Stimulated activated CD4-positive, alpha-beta T cell treated with anti-CD3 and anti-CD28 coated beads, Interleukin-12 subunit alpha, Interleukin-12 subunit beta, amount 100 ng/mL, for 48 hours (primary cell): ENCODE results near the gene CRYL1.

Experiments used
- DNase-seq, 3 donors: peaks; one replicate each; pipeline ENCODE4 v3.0.0-alpha.2; 2020; ENCODE audit warnings: low read depth in 2 of 3, low spot score in 1 of 3

Gene CRYL1

DNA sequence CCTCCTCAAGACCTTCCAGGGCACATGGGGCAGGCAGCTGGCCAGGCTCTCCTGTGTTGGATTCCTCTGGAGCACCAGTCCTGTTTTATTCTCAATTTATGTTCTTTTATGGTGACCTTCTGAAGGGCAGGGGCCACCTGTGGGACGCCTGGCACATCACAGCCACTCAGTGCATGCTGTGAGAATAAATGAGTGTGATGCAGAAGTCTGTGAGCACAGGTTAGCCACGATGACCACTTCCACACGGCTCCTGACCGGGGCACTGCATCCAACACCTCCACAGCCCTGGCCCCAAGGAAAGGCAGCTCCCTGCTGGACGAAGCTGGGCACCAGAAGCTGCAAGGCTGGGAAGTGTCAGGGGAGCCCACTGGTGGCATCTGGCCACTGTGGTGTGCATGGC is 122.8 kb downstream of the CRYL1 start:
- no peak for DNase-seq

DNA sequence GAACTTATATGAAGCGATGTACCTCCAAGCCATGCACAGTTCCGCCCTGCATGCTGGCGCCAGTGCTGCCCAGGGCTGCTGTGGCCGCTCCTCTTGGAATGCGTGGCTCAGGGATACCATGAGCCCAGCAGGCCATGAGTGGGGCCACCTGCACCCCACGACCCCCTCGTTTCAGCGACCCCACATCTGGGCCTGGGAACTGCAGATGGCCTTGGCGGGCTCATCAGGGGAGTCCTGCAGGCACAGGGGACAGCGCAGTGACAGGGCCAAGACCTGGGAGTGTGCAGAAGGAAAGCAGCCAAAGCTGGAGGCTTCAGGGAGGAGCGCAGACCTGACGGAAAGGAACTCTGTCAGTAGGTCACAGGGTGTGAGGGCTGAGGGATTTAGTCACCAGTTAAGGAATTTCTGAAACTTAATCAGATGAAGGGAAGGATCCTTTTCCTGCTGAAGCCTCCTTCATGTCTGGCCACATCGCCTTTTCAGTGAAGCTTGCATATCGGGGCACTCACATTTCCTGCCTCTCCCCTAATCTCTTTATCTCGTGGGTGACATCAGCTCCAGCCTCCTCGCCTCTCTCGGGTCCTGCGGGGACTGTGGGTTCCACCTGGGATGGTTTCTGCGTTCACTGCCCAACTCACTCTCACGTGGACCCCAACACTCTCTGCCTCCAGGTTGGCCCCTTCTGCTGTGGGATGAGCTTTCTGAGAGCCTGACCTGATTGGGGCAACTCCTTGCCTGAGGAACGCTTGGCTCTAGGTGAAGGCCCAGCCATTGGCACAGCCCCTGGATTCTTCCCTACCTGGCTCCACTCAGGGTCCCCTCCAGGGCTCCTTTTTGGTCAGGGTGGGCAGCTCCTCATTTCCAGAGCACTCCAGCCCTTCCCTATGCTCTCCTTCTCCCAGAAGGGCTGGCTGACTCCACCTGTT is 123.5 kb downstream of the CRYL1 start:
- no peak for DNase-seq

DNA sequence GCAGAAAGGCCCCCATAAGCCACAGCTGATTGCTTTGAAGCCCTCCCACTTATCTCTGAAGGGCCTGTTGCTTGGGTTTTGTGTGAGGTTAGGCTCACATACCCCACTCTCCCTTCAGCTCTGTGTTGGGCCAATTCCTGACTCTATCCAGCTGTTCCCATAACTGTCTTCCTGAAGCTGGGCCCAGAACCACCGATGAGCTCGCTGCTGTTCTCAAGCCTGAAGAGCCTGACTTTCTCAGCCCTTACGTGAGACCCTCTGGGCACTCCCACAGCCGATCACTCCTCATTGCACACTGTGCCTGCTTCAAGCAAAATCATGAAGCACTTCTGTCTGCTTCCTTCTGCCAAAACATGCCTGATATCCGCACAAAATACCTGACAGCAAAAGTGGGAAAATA is 124.1 kb downstream of the CRYL1 start:
- no peak for DNase-seq

DNA sequence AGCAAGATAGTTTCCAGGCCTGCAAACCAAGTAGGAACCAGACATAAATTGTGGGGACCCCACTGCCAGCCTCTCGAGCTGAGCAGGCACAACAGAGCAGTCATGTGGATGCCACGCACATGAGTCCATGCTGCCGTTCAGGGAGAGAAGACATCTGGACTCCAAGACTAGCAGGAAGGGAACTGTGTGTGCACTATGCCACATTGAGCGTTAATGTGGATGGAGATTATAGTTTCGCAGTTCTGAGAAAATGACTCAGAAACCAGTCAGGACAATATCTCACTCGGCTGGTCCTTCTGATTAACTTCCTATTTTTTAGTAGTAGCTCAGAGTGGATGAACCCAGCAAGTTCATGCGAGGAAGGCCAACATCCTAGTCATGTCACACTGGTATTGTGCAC is 124.9 kb downstream of the CRYL1 start:
- no peak for DNase-seq

DNA sequence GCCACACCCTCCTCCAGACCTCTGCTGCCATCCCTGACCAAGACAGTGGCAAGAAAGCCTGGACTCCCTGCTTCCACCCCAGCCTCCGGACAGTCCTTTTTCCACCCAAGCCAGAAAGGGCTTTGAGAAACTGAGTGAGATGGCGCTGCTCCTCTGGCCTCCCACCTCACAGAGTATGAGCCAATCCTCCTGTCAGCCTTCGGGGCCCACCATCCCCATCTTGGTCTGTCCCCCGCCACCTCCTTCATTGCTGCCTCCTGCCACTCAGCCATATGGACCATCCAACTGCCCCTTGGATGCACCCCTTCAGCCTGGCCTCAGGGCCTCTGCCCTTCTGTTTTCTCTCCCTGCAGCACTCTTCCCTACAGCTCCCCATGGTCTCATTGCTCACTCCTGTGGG is 125.7 kb downstream of the CRYL1 start:
- no peak for DNase-seq

DNA sequence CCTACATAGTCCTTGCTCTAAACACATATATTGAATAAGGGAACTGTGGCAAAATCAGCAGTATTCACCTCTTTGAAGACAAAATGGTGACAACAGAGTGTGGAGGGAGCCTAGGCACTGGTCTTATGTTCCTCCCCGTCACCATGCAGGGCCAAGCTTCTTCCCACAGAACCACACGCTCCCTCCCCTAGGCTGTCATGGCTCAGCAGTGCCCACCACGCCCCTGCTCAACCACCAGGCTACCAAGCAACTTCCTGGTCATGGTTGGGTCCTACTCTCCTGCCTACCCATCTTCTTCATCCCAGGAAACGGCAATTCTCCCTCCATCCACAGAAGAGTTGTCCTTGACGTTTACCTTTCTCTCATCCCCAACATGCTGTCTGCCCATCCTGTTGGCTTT is 126.1 kb downstream of the CRYL1 start:
- DNase-seq, result no peak

DNA sequence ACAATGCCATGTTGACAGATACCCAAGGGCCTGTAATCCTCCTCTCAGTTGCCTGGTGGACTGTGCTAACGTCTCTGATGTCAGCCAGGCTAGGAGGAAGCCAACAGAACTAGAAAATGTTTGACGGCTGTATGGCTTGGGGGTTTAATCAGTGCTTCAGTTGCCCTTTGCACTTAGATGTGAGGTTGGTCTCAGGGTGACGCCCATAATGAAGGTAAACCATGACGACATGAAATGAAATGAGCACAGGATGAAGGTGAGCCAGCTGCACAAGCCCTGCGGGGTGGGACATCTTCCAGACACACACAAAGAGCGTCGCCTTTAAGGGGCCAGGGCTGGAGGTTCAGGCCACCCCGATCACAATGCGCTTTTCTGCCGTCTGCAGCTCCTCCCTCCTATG is 127.2 kb downstream of the CRYL1 start:
- DNase-seq, result no peak

DNA sequence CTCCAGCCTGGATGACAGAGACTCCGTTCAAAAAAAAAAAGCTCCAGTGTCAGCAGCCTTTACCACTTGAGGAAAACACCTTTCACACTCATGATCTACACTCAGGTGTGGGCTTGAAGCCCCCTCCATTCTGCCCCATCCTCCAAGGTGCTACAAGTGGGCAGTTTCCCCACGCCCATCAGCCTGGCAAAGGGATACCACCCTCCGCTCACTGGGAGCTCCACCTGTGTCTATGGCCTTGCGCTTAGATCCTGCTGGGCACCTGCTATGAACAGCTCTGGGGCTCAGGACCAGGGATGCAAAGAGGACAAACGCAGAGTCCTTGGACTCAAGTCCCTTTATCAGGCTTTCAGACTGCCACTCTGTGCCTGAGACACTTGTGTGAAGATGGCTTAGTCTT is 127.8 kb downstream of the CRYL1 start:
- DNase-seq, result no peak

DNA sequence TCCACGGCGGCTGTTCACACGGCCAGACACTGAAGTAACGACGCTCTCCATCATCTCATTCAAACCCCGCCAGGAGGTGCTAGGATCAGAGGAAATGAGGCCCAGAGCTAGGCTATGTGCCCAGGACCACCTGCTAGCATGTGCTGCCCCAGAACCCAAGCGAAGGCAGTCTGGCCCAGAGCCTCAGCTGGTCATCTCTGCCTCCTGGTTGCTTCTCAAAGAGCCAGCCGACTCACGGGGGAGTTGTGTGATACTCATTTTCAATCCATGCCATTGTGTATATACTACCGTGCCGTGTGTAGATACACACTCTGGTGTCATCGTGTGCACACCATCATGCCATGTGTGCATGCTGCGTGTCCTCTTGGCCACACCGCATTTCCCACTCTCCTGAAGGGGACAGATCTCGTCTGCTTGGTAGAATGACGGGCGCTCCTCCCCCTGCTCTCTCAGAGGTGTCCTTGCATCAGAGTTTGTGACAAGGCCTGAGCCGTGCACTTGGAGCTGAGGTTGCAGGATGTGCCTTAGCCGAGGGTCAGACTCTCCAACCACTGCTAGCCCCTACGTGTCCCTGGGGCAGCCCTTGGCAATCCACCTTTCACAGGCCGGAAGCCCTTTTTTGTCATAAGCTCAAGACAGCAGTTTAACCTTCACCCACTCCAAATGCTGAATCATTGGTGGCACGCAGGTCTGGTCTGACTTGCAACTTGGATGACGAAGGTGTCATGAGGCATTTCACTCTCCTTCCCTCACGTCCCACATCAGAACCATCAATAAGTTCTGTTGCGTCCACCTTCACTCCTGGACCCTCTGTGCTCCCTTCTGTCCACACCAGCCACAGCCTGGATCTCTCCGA is 130.4 kb downstream of the CRYL1 start:
- DNase-seq, result no peak

DNA sequence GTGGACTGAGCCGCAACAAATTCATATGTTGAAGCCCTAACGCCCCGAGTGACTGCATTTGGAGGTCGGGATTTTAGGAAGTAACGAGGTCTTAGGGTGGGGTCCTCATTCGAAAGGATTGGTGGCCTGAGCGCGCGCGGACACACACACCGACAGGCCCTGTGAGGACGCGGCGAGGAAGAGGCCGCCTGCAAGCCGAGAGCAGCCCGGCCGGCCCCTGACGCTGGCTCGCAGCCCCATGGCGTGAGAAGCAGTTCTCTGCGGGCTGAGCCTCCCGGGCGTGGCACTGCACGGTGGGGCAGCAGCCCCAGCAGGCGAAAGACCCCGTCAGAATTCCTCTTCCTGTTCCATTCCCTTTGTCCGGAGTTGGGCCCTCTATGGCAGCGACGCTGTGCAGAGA is 131.2 kb downstream of the CRYL1 start:
- no peak for DNase-seq

DNA sequence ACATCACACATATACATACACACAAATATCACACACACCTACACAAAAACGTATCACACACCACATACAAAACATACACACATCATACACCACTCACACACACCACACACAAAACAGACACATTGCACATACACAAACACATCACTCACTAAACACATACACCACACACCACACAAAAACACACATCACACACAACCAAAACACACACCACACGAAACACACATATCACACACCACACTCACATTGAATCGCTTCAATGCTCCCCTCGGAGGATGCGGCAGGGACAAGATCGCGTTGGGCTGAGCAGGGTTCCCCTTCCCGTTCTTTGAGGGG is 131.5 kb downstream of the CRYL1 start:
- no peak for DNase-seq

DNA sequence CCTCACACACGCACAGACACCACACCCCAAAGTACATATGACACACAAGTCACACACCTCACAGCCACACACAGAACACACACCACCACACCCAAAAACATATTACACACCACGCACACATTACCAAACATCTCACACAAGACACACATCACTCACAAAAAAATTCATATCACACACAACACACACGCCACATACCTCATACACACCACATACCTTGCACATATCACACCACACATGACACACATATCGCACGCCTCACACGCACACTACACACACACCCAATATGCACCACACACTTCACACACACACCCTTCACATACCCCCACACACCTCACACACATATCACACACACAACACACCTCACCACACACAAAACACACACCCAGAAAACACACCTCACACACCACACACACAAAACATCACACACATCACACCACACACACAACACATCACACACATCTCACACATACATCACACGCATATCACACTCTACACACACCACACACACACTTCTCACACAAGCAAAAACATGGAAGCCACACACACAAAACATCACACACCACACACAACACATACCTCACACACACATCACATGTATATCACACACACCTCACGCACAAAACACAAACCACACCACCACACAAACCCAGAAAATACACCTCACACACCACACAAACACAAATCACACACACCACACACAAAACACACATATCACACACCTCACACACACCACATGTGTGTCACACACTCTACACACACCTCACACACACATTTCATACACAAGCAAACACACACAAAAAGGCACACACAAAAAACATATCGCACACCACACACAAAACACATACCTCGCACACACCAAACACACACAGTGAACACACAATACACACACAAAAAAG is 132.1 kb downstream of the CRYL1 start:
- no peak for DNase-seq

DNA sequence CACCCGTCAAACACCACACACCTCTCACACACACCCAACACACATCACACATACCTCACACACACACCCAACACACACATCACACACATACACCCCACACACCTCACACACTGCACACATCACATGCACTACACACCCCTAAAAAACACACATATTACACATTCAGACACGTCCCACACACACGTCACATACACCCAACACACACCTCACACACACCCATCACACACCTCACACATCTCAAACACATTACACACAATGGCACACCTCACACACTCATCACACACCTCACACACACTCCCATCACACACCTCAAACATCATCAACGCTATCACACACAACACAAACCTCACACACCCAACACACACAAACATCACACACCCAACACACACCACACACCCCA is 133.1 kb downstream of the CRYL1 start:
- DNase-seq, result no peak

DNA sequence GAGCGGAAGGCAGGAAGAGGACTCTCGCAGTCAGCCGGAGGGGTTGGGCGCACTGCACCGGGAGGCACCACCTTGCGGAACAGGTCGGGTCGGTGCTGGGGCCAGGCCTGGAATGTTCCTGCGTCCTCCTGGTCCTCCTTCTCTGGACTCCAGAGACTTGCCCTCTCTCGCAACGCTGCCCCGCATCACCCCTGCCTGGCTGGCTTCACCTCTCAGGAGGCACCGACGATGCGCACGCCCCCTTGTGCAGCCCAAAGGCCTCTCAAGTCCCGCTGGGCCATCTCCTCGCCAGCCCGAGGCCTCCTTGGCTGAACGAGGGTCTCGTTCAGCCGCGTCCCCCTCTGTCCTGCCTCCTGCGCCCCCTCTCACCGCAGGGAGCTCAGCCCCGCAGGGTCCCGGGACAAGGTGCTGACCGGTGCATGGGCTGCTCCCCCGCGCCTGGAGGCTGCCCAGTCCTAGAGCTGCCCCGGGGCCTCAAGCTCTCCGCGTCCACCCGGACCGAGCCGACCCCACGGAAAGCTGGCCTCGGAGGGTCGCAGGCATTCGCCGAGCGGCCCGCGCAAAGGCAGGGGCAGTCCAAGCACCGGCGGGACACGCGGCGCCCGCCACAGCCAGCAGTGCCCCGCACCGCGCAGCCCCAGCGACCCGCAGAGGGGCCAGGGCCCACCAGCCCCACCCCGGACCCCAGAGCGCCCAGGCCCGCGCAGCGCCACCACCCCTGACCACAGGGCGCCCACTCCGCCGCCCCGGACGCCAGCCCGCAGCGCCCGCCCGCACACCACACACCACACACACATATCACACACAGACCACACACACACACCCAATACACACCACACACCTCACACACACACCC is 133.8 kb downstream of the CRYL1 start:
- no peak for DNase-seq

DNA sequence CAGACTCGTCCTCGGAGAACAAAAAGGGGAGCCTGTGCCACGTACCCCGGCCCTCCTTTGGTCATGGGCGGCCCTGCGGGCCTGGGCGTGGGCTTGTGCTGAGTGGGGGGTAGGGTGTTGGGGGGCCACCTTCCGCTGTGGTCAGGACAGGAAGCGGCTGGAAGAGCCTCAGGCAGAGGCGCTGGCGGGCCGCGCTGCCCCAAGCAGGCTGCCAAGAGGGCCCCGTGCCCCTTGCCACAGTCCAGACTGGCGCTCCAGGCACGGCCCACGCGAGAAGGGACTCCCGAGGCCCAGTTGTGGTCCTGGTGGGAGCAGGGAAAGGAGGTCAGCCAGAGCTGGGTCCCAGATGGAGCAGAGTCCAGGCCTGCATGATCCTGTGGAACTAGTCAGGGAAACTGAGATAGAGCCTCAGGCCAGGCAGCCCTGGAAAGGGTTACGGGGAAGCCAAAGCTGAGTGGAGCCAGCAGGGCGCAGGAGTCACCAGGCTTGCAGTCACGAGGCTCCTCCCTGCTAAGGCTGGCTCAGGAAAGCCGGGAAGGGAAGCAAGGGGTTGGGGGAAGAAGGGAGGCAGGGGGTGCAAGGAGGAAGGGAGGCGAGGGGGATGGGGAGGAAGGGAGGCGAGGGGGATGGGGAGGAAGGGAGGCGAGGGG is 135.0 kb downstream of the CRYL1 start:
- DNase-seq, result no peak

DNA sequence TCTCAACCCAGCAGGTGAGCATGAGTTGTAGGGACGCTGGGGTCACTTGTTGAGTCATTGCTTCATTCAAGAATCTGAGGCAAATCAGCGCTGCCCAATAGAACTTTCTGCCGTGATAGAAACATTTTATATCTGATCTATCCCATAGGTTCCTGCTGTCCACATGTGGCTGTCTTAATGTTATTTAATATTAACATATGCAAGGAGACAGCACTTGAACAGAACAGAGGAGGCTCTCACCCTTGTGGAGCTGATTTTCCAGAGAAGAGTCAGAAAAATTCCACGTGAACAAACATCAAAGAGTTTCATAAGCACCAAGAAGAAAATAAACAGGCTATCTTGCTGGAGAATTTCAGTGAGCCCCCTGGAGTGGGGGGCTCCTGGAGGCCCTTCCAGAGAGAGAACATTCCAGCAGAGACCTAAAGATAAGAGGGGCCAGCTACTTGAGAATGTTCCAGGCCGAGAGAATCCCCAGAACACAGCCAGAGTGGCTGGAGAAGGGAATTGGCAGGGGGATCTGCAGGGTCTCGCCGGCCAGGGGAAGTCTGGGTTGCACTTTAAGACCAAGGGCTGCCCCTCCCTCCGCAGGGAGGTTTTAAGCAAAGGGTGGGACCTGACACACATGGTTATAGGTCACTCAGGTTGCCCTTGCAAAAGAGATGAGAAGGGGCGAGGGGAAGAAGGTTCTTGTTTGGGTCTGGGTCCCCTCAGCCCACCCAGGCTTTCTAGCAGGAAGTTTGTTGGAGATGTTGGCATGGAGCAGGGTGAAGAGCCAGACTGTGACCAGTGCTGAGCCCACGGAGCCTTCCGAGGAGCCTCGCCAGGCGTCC is 135.7 kb downstream of the CRYL1 start:
- DNase-seq, result no peak

DNA sequence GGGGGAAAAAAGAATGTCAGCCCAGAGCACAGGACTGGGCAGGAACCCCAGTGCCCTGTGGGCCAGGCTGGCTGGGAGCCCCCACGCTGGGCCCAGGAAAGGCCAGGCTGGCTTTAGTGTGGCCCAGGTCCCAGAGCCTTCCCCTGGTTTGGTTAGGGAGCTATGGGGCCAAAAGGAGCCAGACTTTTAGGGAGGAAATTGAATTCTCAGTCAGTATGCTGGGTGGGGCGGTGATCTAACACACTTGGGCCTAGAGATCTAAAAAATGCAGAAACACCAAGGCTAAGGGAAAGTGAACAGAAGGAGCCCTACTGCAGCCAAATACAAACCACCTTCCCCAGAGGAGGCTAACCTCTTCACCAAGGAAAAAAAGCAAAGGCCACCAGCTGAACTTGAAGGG is 137.5 kb downstream of the CRYL1 start:
- no peak for DNase-seq

DNA sequence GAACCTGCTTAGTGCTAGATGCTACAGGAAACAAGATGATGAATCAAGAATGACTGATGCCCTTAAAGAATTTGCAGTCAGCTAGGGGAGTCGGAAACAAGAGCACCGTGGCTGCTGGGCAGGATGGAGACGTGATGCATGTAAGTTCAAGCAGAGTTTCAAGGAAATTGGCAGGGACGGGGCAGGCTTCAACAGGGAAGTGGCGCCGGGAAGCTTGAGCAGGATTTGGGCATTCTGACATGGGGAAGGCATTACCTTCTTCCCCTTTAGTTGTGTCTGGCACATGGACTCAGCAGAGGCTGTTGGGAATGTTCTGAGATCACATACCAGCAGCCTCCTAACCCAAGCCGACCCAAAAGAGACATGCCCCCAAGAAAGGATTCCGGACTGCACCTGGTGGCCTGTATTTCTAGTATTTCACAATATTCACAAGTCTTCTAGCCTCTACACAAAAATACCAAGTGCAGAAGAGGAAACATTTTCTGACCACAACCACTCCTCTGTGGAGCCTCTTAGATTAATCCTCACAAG is 138.2 kb downstream of the CRYL1 start:
- no peak for DNase-seq

DNA sequence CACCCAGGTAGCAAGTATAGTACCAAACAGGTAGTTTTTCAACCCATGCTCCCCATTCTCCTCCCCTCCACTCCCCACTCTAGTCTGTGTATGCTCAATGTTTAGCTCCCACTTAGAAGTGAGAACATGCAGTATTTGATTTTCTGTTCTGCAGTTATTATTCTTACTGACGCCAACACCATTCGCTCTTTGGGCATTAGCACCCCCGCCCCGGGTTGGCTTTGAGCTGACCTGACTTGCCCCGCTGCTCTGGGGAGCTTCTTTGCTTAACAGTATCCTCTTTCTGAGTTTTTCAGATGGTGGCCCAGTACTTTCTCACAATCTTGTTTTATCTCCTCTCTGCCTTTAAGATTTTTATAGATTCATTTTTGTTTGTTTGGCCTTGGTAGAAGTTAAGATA is 138.7 kb downstream of the CRYL1 start:
- no peak for DNase-seq
